HG03469 (cell line): Measurements from ENCODE around the gene IGFBP4.

Experiments used
- ATAC-seq: cut with Tn5 transposase; IDR thresholded peaks from one replicate; pipeline ENCODE4 v1.9.1; 2021; ENCODE audit warnings: mild to moderate bottlenecking, moderate library complexity, moderate number of reproducible peaks; ENCODE audit not compliant: unreplicated experiment

IGFBP4 gene

GRCh38 chr17:40486522-40487370 is 43.5 kb downstream of the IGFBP4 start:
- ATAC-seq: no peak

GRCh38 chr17:40487371-40488020 is 44.2 kb downstream of the IGFBP4 start:
- no peak for ATAC-seq

- ATAC-seq: no peak
Observed at GRCh38 chr17:40490289-40490853, 47.1 kb downstream of the IGFBP4 start.

- ATAC-seq: no peak
Observed at GRCh38 chr17:40490982-40491381, 47.7 kb downstream of the IGFBP4 start.

GRCh38 chr17:40491486-40491885 is 48.2 kb downstream of the IGFBP4 start:
- ATAC-seq: no peak

GRCh38 chr17:40493697-40494096 is 50.4 kb downstream of the IGFBP4 start:
- ATAC-seq: no peak

GRCh38 chr17:40495140-40495539 is 51.9 kb downstream of the IGFBP4 start:
- ATAC-seq: no peak

GRCh38 chr17:40496170-40496569 is 52.9 kb downstream of the IGFBP4 start:
- no peak for ATAC-seq

GRCh38 chr17:40496634-40497420 is 53.6 kb downstream of the IGFBP4 start:
- no peak for ATAC-seq

- no peak for ATAC-seq
Observed at GRCh38 chr17:40497695-40498094, 54.4 kb downstream of the IGFBP4 start.

GRCh38 chr17:40498281-40499084 is 55.2 kb downstream of the IGFBP4 start:
- ATAC-seq: no peak

- no peak for ATAC-seq
Observed at GRCh38 chr17:40499551-40500189, 56.4 kb downstream of the IGFBP4 start.

GRCh38 chr17:40500190-40500589 is 56.9 kb downstream of the IGFBP4 start:
- ATAC-seq: no peak

- ATAC-seq: no peak
Observed at GRCh38 chr17:40500709-40501108, 57.5 kb downstream of the IGFBP4 start.

GRCh38 chr17:40501499-40501911 is 58.3 kb downstream of the IGFBP4 start, which contains the start of gene TNS4:
Gene TNS4, minus strand, starts transcription at chr17:40501623. Its CDS starts 5,198 bp downstream, at chr17:40496425.
- ATAC-seq: no peak

- no peak for ATAC-seq
Observed at GRCh38 chr17:40502716-40503115, 59.5 kb downstream of the IGFBP4 start.

GRCh38 chr17:40503154-40503553 is 59.9 kb downstream of the IGFBP4 start:
- ATAC-seq: no peak

GRCh38 chr17:40506786-40507185 is 63.5 kb downstream of the IGFBP4 start:
- no peak for ATAC-seq
